Urinary bladder (tissue), 4 donors: Measurements from ENCODE around the gene SUMF1. TPM values are rescaled to one million over a fixed set of nuclear protein-coding genes. Genes with fewer than 3 reads are reported as not detected.

Source experiments
- DNase-seq: peaks from one replicate; pipeline ENCODE4 v3.0.0-alpha.2; 2015; ENCODE audit errors: extremely low spot score
- H3K27ac ChIP-seq: one replicate; pipeline ENCODE4 v1.5.1; 2013; ENCODE audit warnings: low read depth, mild to moderate bottlenecking, moderate library complexity
- H3K36me3 ChIP-seq: one replicate; pipeline ENCODE4 v1.6.1; 2013; ENCODE audit warnings: mild to moderate bottlenecking, moderate library complexity; ENCODE audit not compliant: insufficient read depth
- H3K4me1 ChIP-seq: one replicate; pipeline ENCODE4 v1.6.1; 2013; ENCODE audit warnings: mild to moderate bottlenecking, moderate library complexity; ENCODE audit not compliant: insufficient read depth
- H3K4me3 ChIP-seq: one replicate; pipeline ENCODE4 v1.5.1; 2013; ENCODE audit warnings: low read depth, low read length
- WGBS: extraction: QIAGEN DNeasy Blood & Tissue Kit; methylation state at CpG from one replicate; pipeline ENCODE4 v1.1.7; 2013; 5-methylcytosine and 5-hydroxymethylcytosine counted together
- polyA plus RNA-seq: library from polyadenylated mRNA; stranded (reverse); fragments of 200-250 nt; gene quantifications from one replicate; pipeline ENCODE4 v1.2.3, GENCODE V29; 2013
- total RNA-seq: library from RNA; depleted of rRNA; stranded (reverse); fragments of >200 nt; gene quantifications from one replicate; pipeline ENCODE4 v1.2.3, GENCODE V29; 2014
- donor health status: healthy with polysubstance abuse.
- donor health status: healthy.

The SUMF1 gene
- total and polyA plus RNA-seq, 2 donors = 26.4 to 51.2 TPM

DNA sequence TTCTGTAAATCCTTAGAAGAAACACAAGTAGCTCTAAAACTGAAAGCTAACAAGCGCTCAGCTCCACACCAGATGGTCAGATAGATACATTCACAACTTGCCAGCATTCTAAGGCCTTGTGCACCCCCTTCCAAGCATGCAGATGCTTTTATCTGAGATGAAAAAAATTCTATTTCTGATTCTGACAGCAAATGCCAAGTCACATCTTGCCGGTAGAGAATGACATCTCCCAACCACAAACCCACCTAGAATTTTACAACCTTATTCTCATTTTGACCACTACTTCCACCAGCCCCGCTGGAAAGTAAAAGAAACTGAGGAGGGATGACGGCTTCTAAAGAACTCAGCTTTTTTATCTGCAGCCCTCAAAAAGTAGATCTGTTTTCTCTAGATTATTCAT is 57.7 kb downstream of the SUMF1 start:
- DNase-seq = no peak
- Histone ChIP-seq H3K4me3 (no peak overlapping the region), H3K4me1 (no peaks in the 10 kb centered on the region), H3K27ac (no peak overlapping the region), H3K36me3 (no peaks in the 10 kb centered on the region)
- 75% methylated on average over 4 of the region's 4 CpGs for WGBS

DNA sequence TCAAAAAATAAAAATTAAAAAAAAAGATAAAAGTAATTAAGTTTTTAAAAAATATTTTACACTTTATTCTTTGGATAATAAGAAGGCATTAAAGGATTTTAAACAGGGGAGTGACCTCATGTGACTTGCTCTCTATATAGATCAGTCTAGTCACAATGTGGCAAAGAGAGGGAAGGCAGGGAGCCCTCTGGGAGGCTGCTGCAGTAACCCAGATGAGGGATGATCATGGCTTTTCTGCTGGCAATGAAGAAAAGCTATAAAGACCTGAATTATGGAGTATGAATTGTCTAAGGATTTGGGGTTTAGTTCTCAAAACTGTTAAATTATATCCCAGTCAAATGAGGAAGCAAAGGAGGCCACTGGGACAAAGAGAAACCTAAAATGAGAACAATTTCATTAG is 58.1 kb downstream of the SUMF1 start:
- Histone ChIP-seq H3K27ac (no peak overlapping the region), H3K36me3 (no peaks in the 10 kb centered on the region), H3K4me3 (no peak overlapping the region), H3K4me1 (no peaks in the 10 kb centered on the region)
- no peak for DNase-seq

DNA sequence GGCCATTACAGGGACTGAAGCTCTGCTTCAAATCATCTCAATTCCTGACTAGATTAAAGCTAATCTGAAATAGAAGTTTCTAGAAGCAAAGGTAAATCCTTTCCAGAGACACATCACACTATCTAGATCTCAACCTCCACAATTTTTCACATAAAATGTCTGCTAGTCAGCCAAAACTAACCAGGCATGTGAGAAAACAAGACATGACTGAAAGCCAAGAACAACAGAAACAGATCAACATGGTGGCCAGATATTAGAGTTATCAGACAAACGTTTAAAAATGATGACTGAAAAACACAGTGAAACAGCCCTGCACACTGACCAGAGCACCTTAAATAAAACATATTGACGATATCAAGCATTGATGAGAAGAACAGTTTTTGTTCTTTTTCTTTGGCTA is 59.1 kb downstream of the SUMF1 start:
- Histone ChIP-seq H3K4me1 (no peaks in the 10 kb centered on the region), H3K36me3 (no peaks in the 10 kb centered on the region), H3K4me3 (no peak overlapping the region), H3K27ac (no peak overlapping the region)
- no peak for DNase-seq
- 77% methylated on average over 2 of the region's 2 CpGs for WGBS

DNA sequence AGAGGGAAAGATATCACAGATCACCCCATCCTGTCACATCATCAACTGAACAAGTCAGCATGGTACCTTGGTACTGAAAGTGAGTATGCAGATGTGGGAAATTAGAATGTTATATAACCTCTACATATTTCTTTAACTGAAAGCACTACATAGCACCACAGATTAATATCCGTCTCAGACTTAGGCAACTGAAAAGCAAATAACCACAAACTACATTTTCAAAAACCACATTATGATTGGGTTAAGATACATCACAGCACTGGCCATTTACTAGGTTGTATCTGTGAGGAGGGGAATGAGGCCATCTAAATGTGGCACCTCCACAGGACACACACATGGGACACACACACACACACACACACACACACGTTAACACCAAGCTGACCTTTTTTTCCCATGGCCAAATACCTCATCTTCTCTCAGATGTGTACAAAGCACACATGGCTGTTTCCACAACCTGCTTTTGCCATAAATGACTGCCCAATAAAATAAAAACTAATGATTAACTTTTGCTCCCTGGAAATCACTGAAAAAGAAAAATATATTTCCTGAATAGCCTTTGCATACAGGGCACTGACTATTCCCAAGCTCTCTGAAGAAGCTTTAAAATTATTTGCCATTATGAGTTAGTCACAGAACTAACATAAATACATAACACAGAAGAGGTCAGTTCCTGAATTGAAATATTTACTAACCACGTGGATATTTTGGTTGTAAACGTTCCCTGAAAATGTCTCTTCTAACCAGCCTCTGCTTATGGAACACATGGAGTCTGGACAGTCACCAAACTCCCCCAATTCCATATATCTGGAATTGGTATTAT is 60.1 kb downstream of the SUMF1 start:
- Histone ChIP-seq H3K36me3 (no peaks in the 10 kb centered on the region), H3K4me3 (no peak overlapping the region), H3K27ac (no peak overlapping the region), H3K4me1 (no peaks in the 10 kb centered on the region)
- 66% methylated on average over 4 of the region's 4 CpGs for WGBS
- DNase-seq = no peak

GRCh38 chr3:4404881-4405280 is 62.2 kb downstream of the SUMF1 start:
- 94% methylated on average over 2 of the region's 2 CpGs for WGBS

DNA sequence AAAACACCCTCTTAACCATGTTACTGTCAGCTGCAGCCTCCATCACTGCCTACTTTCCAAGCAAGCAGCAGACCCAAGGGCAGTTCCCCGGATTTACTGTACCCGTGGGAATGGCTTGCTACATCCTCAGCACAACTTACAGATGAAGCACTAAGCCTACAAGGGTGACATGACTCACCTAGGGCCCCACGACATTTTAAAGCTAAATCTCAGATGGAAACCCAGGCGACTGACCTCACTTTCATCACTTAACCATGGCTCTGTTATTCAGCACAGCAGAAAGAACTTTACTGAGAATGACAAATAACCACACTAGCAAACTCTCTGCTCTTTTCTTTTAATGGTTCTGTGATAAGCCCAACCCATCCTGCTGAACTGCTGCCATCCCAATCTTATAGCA is 65.6 kb downstream of the SUMF1 start:
- Histone ChIP-seq H3K27ac (no peak overlapping the region), H3K4me3 (no peak overlapping the region), H3K4me1 (no peaks in the 10 kb centered on the region), H3K36me3 (no peaks in the 10 kb centered on the region)
- no peak for DNase-seq
- WGBS = 93% methylated on average over 4 of the region's 4 CpGs

More at GRCh38 chr3:4404881-4405280, 62.2 kb downstream of the SUMF1 start:
- Histone ChIP-seq H3K27ac (no peak overlapping the region), H3K36me3 (no peaks in the 10 kb centered on the region), H3K4me3 (no peak overlapping the region), H3K4me1 (no peaks in the 10 kb centered on the region)
- DNase-seq = no peak

DNA sequence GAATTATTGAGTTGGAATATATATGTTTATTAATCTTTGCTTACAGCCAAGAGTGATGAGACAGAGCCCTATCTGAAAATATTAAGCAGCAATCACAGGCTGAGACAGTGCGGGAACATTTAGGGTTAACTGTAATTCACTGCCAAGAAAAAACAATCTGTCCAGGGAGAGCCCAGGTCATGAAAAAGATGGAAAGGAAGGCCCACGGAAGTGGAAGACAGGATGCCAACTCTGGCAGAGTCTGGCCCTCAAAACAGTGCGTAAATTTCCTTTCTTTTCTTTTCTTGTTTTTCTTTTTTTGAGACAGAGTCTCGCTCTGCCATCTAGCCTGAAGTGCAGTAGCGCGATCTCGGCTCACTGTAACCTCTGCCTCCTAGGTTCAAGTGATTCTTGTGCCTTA is 67.6 kb downstream of the SUMF1 start:
- H3K27ac ChIP-seq = no peak overlapping the region
- H3K4me1 ChIP-seq = no peaks in the 10 kb centered on the region
- WGBS = 92% methylated on average over 7 of the region's 7 CpGs
- DNase-seq = no peak
- H3K4me3 ChIP-seq = no peak overlapping the region
- no peaks in the 10 kb centered on the region for H3K36me3 ChIP-seq

GRCh38 chr3:4398941-4399245 is 68.2 kb downstream of the SUMF1 start:
- DNase-seq = no peak
- WGBS = 57% methylated on average over 7 of the region's 7 CpGs

GRCh38 chr3:4398120-4398940 is 68.7 kb downstream of the SUMF1 start:
- no peaks in the 10 kb centered on the region for H3K36me3 ChIP-seq
- H3K4me1 ChIP-seq = no peaks in the 10 kb centered on the region
- WGBS = 61% methylated on average over 4 of the region's 4 CpGs
- DNase-seq = no peak
- no peak overlapping the region for H3K4me3 ChIP-seq
- no peak overlapping the region for H3K27ac ChIP-seq

More at GRCh38 chr3:4398941-4399245, 68.2 kb downstream of the SUMF1 start:
- no peaks in the 10 kb centered on the region for H3K4me1 ChIP-seq
- H3K4me3 ChIP-seq = no peak overlapping the region
- H3K36me3 ChIP-seq = no peaks in the 10 kb centered on the region
- H3K27ac ChIP-seq = no peak overlapping the region

DNA sequence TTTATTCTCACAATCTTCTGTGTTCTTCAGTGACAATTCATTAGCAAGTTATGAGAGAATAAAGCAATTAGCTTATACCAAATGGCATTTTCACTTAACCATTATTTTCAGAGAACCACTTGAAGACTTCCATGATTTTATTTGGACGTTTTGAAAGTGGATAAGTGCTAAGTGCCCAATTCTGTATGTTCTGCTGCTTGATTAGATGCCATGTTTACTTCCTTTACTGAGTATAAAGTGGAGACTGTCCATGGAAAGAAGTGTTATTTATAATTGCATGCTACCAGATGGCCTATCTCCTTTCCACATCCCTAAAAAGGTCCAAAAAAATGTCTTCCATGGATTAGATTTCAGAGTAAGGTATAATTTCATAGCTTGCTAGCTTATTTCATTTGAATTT is 69.6 kb downstream of the SUMF1 start:
- H3K36me3 ChIP-seq = no peaks in the 10 kb centered on the region
- no peak overlapping the region for H3K4me3 ChIP-seq
- 71% methylated on average over 1 of the region's 1 CpG for WGBS
- no peak for DNase-seq
- H3K4me1 ChIP-seq = no peaks in the 10 kb centered on the region
- no peak overlapping the region for H3K27ac ChIP-seq

- WGBS = 63% methylated on average over 1 of the region's 1 CpG
- no peak for DNase-seq
- Histone ChIP-seq H3K27ac (no peak overlapping the region), H3K36me3 (no peaks in the 10 kb centered on the region), H3K4me3 (no peak overlapping the region), H3K4me1 (no peaks in the 10 kb centered on the region)
Measured at GRCh38 chr3:4396542-4396941, 70.5 kb downstream of the SUMF1 start.

- Histone ChIP-seq H3K4me1 (no peaks in the 10 kb centered on the region), H3K4me3 (no peak overlapping the region), H3K27ac (no peak overlapping the region), H3K36me3 (no peaks in the 10 kb centered on the region)
- 89% methylated on average over 5 of the region's 5 CpGs for WGBS
- DNase-seq = no peak
Measured at GRCh38 chr3:4396006-4396405, 71.1 kb downstream of the SUMF1 start.

- H3K4me1 ChIP-seq = no peaks in the 10 kb centered on the region
- DNase-seq = no peak
- 93% methylated on average over 6 of the region's 6 CpGs for WGBS
- no peak overlapping the region for H3K27ac ChIP-seq
- no peak overlapping the region for H3K4me3 ChIP-seq
- H3K36me3 ChIP-seq = no peaks in the 10 kb centered on the region
Measured at GRCh38 chr3:4395448-4395847, 71.6 kb downstream of the SUMF1 start.

- no peak for DNase-seq
- no peak overlapping the region for H3K27ac ChIP-seq
- no peak overlapping the region for H3K4me3 ChIP-seq
- 94% methylated on average over 2 of the region's 2 CpGs for WGBS
- H3K4me1 ChIP-seq = no peaks in the 10 kb centered on the region
- no peaks in the 10 kb centered on the region for H3K36me3 ChIP-seq
Measured at GRCh38 chr3:4394567-4394966, 72.5 kb downstream of the SUMF1 start.
